Hepatocyte (in vitro differentiated cells): ENCODE measurements around the gene PDE4D.

Experiments
- CTCF ChIP-seq: fragments of 200-600 bp; sonication (generic); IDR thresholded peaks from 2 replicates; pipeline ENCODE4 v1.5.1; 2016; ENCODE audit warnings: antibody characterized with exemption, mild to moderate bottlenecking; ENCODE audit not compliant: poor library complexity
- EZH2phosphoT487 ChIP-seq: fragments of 200-600 bp; sonication (generic); IDR thresholded peaks from one replicate; pipeline ENCODE4 v1.6.1; 2018; ENCODE audit warnings: antibody characterized with exemption, mild to moderate bottlenecking, low read depth, moderate library complexity; ENCODE audit not compliant: unreplicated experiment, severe bottlenecking

DNA sequence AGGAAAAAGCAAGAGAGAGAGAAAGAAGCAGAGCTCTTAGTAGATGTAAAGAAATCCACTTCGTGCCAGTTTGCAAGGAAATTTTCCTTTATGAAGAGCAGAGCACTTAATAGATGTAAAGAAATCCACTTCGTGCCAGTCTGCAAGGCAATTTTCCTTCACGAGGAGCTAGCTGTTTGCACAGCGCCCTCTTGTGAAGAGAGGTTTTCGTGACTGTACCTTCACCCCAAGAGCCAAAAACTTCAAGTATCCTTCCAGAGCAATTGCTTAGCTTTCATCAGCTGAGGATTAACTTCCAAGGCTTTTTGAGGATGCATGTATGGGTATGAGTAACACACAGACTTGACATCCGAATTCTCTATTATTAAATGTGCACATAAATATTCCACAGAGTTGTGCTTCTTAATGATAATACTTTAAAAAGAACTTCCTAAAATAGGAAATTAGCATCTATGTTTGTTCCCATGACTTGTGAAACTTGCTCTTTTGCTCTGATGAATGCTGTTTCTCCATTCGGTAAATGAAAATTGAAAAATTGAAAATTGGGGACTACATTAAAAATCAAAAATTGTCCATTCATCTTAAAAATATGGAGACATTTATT lies 525.6 kb downstream of the PDE4D start:
- TF ChIP-seq CTCF (peak; percentile 78), EZH2phosphoT487 (no peak)
